ENCODE data around the gene ZNF141.
"Not testable (repeated sequence)": the region's sequence is repeated elsewhere in the genome, so short reads cannot be mapped to it uniquely, and the experiment has no call there.

GRCh38 chr4:304516-304915 is 33.1 kb upstream of the ZNF141 start:
- TF ChIP-seq CTCF (IDR thresholded peaks at IDR 0.05; ENCODE audit: low read length); EZH2 (optimal IDR thresholded peaks at IDR 0.05; ENCODE audit: low read depth, low read length); EZH2phosphoT487 (IDR thresholded peaks at IDR 0.05; ENCODE audit: low read length): not testable (repeated sequence)
